IMR-90 (cell line): Measurements from ENCODE around the gene ZNF12. TPM values are rescaled to one million over a fixed set of nuclear protein-coding genes. Genes with fewer than 3 reads are reported as not detected.

ENCODE experiments used
- ATAC-seq: fragments of 200-7000 bp; cut with Tn5 transposase; 2 replicates; pipeline ENCODE4 v1.9.1; 2020; ENCODE audit warnings: low read depth, mild to moderate bottlenecking, moderate library complexity
- BruUV-seq: library from RNA; stranded (reverse); fragments of 400-500 nt; replicated peaks from 2 replicates; lab custom pipeline; 2021; lab: Mats Ljungman, UMichigan
- CTCF ChIA-PET: fragments of 300-600 bp; formaldehyde crosslinking; extraction: SDS; loops from one replicate; lab custom pipeline; 2021; ENCODE audit warnings: antibody characterized with exemption; lab: Yijun Ruan, JAX
- POLR2A ChIA-PET: fragments of 300-600 bp; sonication (Branson Sonifier 250); formaldehyde crosslinking; loops from one replicate; lab custom pipeline; 2022; ENCODE audit warnings: antibody characterized with exemption; ENCODE audit not compliant: unreplicated experiment; lab: Charles Lee
- DNase-seq: peaks from one replicate; pipeline ENCODE4 v3.0.0; 2013
- H2AFZ ChIP-seq: replicated peaks from 2 replicates; pipeline ENCODE3; 2013; ENCODE audit warnings: low read length, mild to moderate bottlenecking; ENCODE audit not compliant: poor library complexity
- H2AK5ac ChIP-seq: 2 replicates; pipeline ENCODE4 v1.6.1; 2013; ENCODE audit warnings: low read depth, low read length, inconsistent platforms
- H2AK9ac ChIP-seq: replicated peaks from 2 replicates; pipeline ENCODE3; 2013; ENCODE audit warnings: mild to moderate bottlenecking, low read depth, low read length, moderate library complexity; ENCODE audit not compliant: poor library complexity
- H2BK120ac ChIP-seq: 2 replicates; pipeline ENCODE4 v1.6.1; 2013; ENCODE audit warnings: low read depth, low read length, inconsistent platforms
- H2BK15ac ChIP-seq: 3 replicates; pipeline ENCODE4 v1.6.1; 2013; ENCODE audit warnings: low read depth, low read length, inconsistent platforms
- H2BK20ac ChIP-seq: 2 replicates; pipeline ENCODE4 v1.6.1; 2013; ENCODE audit warnings: low read depth, mild to moderate bottlenecking, inconsistent platforms, low read length, moderate library complexity
- H2BK5ac ChIP-seq: 2 replicates; pipeline ENCODE4 v1.6.1; 2013; ENCODE audit warnings: mild to moderate bottlenecking, low read depth, low read length, inconsistent platforms; ENCODE audit not compliant: poor library complexity, severe bottlenecking
- H3K14ac ChIP-seq: replicated peaks from 2 replicates; pipeline ENCODE4 v1.6.1; 2013; ENCODE audit warnings: low read depth, low read length, inconsistent platforms
- H3K18ac ChIP-seq: 2 replicates; pipeline ENCODE4 v1.6.1; 2013; ENCODE audit warnings: low read depth, low read length, control low read depth
- H3K23ac ChIP-seq: 2 replicates; pipeline ENCODE4 v1.6.1; 2013; ENCODE audit warnings: low read depth, low read length, inconsistent platforms
- H3K27ac ChIP-seq: 2 replicates; pipeline ENCODE4 v1.5.1; 2013; ENCODE audit warnings: mild to moderate bottlenecking, control low read depth, low read length; ENCODE audit not compliant: insufficient read depth
- H3K27me3 ChIP-seq: 2 replicates; pipeline ENCODE4 v1.6.1; 2013; ENCODE audit warnings: low read length; ENCODE audit not compliant: control insufficient read depth, insufficient read depth
- H3K36me3 ChIP-seq: 2 replicates; pipeline ENCODE4 v1.6.1; 2013; ENCODE audit warnings: low read length, mixed read lengths; ENCODE audit not compliant: control insufficient read depth, insufficient read depth
- H3K4ac ChIP-seq: 2 replicates; pipeline ENCODE4 v1.6.1; 2013; ENCODE audit warnings: low read depth, low read length, inconsistent platforms
- H3K4me1 ChIP-seq: 2 replicates; pipeline ENCODE4 v1.6.1; 2013; ENCODE audit warnings: low read length, mixed read lengths; ENCODE audit not compliant: control insufficient read depth, insufficient read depth
- H3K4me2 ChIP-seq: 2 replicates; pipeline ENCODE4 v1.6.1; 2013; ENCODE audit warnings: low read depth, mild to moderate bottlenecking, control low read depth, low read length, moderate library complexity
- H3K4me3 ChIP-seq: 2 replicates; pipeline ENCODE4 v1.5.1; 2013; ENCODE audit warnings: low read depth, mild to moderate bottlenecking, control low read depth, low read length, moderate library complexity; ENCODE audit not compliant: insufficient read depth
- H3K56ac ChIP-seq: 2 replicates; pipeline ENCODE4 v1.6.1; 2013; ENCODE audit warnings: low read length, inconsistent platforms; ENCODE audit not compliant: insufficient read depth; ENCODE audit errors: extremely low read depth
- H3K79me1 ChIP-seq, 2 experiments: 2 replicates each; pipeline ENCODE4 v1.6.1; 2013; ENCODE audit warnings: low read length in 2 of 2, inconsistent platforms in 1 of 2, low read depth in 1 of 2
- H3K9ac ChIP-seq: 2 replicates; pipeline ENCODE4 v1.6.1; 2013; ENCODE audit warnings: low read depth, low read length, control low read depth
- H3K9me1 ChIP-seq: 2 replicates; pipeline ENCODE4 v1.6.1; 2013; ENCODE audit warnings: low read length, inconsistent platforms; ENCODE audit not compliant: insufficient read depth
- H3K9me3 ChIP-seq: 2 replicates; pipeline ENCODE4 v1.6.1; 2013; ENCODE audit warnings: low read length; ENCODE audit not compliant: control insufficient read depth, insufficient read depth
- H4K20me1 ChIP-seq: 2 replicates; pipeline ENCODE4 v1.6.1; 2013; ENCODE audit warnings: low read length, inconsistent platforms; ENCODE audit not compliant: insufficient read depth
- H4K5ac ChIP-seq: 2 replicates; pipeline ENCODE4 v1.6.1; 2013; ENCODE audit warnings: mild to moderate bottlenecking, low read depth, low read length, control low read depth
- H4K8ac ChIP-seq, 2 experiments: 2 replicates each; pipeline ENCODE4 v1.6.1; 2013; ENCODE audit warnings: low read depth in 2 of 2, low read length in 2 of 2, control low read depth in 1 of 2, inconsistent platforms in 1 of 2
- H4K91ac ChIP-seq: 2 replicates; pipeline ENCODE4 v1.6.1; 2013; ENCODE audit warnings: low read depth, low read length, inconsistent platforms; ENCODE audit not compliant: insufficient read depth
- BHLHE40 ChIP-seq: fragments of 150-350 bp; IDR thresholded peaks from 2 replicates; pipeline ENCODE4 v1.6.1; 2016; ENCODE audit warnings: mild to moderate bottlenecking, low read depth, low read length
- CEBPB ChIP-seq: IDR thresholded peaks from 2 replicates; pipeline ENCODE4 v1.6.1; 2012; ENCODE audit warnings: low read depth, low read length, improper control_type of control experiment
- ELK1 ChIP-seq: fragments of 150-350 bp; IDR thresholded peaks from 2 replicates; pipeline ENCODE4 v1.6.1; 2016; ENCODE audit warnings: low read depth, mild to moderate bottlenecking, low read length, moderate library complexity, borderline replicate concordance
- FOS ChIP-seq: fragments of 150-350 bp; IDR thresholded peaks from 2 replicates; pipeline ENCODE4 v1.6.1; 2016; ENCODE audit warnings: low read depth, low read length
- MAFK ChIP-seq: IDR thresholded peaks from 2 replicates; pipeline ENCODE4 v1.6.1; 2012; ENCODE audit warnings: low read depth, low read length, improper control_type of control experiment
- MAZ ChIP-seq: IDR thresholded peaks from 2 replicates; pipeline ENCODE4 v1.6.1; 2012; ENCODE audit warnings: low read depth, mild to moderate bottlenecking, low read length, improper control_type of control experiment, moderate library complexity, borderline replicate concordance
- MXI1 ChIP-seq: IDR thresholded peaks from 2 replicates; pipeline ENCODE4 v1.6.1; 2012; ENCODE audit warnings: low read depth, mild to moderate bottlenecking, low read length, moderate library complexity, borderline replicate concordance
- NFE2L2 ChIP-seq: fragments of 150-350 bp; IDR thresholded peaks from 2 replicates; pipeline ENCODE4 v1.6.1; 2016; ENCODE audit warnings: low read depth, mild to moderate bottlenecking, low read length
- RAD21 ChIP-seq: IDR thresholded peaks from 2 replicates; pipeline ENCODE4 v1.6.1; 2012; ENCODE audit warnings: low read length, improper control_type of control experiment
- RFX5 ChIP-seq: IDR thresholded peaks from 2 replicates; pipeline ENCODE4 v1.8.0; 2012; ENCODE audit warnings: low read depth, mild to moderate bottlenecking, low read length, moderate library complexity
- SMC3 ChIP-seq: fragments of 150-350 bp; IDR thresholded peaks from 2 replicates; pipeline ENCODE4 v1.6.1; 2016; ENCODE audit warnings: low read depth, mild to moderate bottlenecking, antibody characterized with exemption, low read length, moderate library complexity
- USF2 ChIP-seq: fragments of 150-350 bp; IDR thresholded peaks from 2 replicates; pipeline ENCODE4 v1.6.1; 2017; ENCODE audit warnings: mild to moderate bottlenecking, antibody characterized with exemption, low read length, low read depth
- WGBS, 2 experiments: methylation state at CpG; one replicate each; pipeline versions ENCODE4 v1.1.5 to v1.1.7; 2013; ENCODE audit warnings: missing lambda C conversion rate in 2 of 2; ENCODE audit not compliant: insufficient read length in 1 of 2; ENCODE audit errors: extremely low coverage in 2 of 2; 5-methylcytosine and 5-hydroxymethylcytosine counted together
- dilution Hi-C: fragments of 300-500 bp; cut with HindIII; formaldehyde crosslinking; loops from one replicate; pipeline ENCODE4 v1.14.3; 2018; ENCODE audit warnings: low sequenced_read_pairs; ENCODE audit not compliant: unreplicated experiment
- in situ Hi-C: fragments of 300-500 bp; cut with MboI; formaldehyde crosslinking; loops from 3 replicates; pipeline ENCODE4 v1.14.3; 2019; ENCODE audit warnings: low sequenced_read_pairs, inconsistent platforms, mixed read lengths
- intact Hi-C: fragments of 100-400 bp; cut with micrococcal nuclease; formaldehyde crosslinking; loops from 2 replicates; pipeline ENCODE4 v1.10.0; 2022
- polyA plus RNA-seq, 3 experiments: library from polyadenylated mRNA; depleted of rRNA; stranded (reverse); fragments of >200 nt; gene quantifications; 2 replicates each; pipeline ENCODE4 v1.2.3, GENCODE V29; 2012; ENCODE audit warnings: low replicate concordance in 1 of 3
- total RNA-seq: library from RNA; depleted of rRNA; stranded (reverse); fragments of >200 nt; gene quantifications from 2 replicates; pipeline ENCODE4 v1.2.3, GENCODE V29; 2012

ZNF12 gene
- total and polyA plus RNA-seq, 2 of the 4 experiments (the other 2 are of a cell fraction): 8.2 to 20.8 TPM

DNA sequence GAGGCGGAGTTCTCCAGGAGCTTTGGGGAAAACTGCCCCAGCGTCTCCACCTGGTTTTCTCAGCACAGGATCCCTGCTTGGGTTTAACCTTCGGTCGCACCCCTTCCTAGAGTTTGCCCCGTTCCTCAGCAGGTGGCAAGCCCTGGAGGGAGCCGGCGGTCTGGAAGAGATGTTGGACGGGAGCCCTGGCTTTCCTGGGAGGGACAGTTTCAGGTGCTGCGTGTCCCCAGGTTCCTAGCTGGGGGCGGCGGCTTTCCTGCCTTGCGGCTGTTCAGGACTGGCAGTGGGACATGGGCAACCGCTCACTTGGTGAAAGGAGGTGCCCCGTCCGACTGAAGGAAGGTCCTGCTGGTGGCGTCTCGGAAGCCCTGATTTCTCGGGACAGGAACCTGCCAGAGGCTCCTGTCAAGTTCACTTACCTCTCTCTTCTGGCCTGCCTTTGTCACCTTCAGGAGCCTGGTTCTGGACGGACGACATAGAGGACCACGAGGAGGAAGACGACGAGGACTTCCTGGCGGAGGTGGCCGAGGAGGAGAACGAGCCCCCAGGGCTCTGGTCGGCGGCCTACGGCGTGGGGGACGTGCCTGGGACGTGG lies 54.8 kb downstream of the ZNF12 start:
- Histone ChIP-seq H4K91ac (no peak overlapping the region), H3K9ac (no peak overlapping the region), H2BK5ac (no peak overlapping the region), H4K5ac (no peak overlapping the region), H2BK15ac (no peak overlapping the region), H2BK20ac (no peak overlapping the region), H3K4me2 (no peak overlapping the region), H3K27me3 (no peaks in the 10 kb centered on the region), H3K4me3 (no peak overlapping the region), H3K18ac (no peak overlapping the region), H2AK5ac (no peak overlapping the region), H3K14ac (no peak overlapping the region), H3K36me3 (peaks cover 86% of the 10 kb centered on the region), H3K27ac (no peak overlapping the region), H3K79me1 (peaks cover 0 to 17% of the 10 kb centered on the region in 2 experiments; a peak in 1 of 4 replicates), H2BK120ac (no peak overlapping the region), H3K4me1 (no peaks in the 10 kb centered on the region), H3K9me3 (peaks cover 40% of the 10 kb centered on the region), H2AFZ (no peak overlapping the region), H3K23ac (no peak overlapping the region), H3K4ac (no peak overlapping the region), H4K20me1 (peaks cover 4% of the 10 kb centered on the region; the same call in 1 of the 2 replicates), H4K8ac (no peak overlapping the region), H3K9me1 (no peaks in the 10 kb centered on the region), H3K56ac (no peak overlapping the region), H2AK9ac (no peak overlapping the region)
- intact Hi-C loops: no loop called here
- DNase-seq: no peak
- no TSS peak for BruUV-seq
- WGBS, 2 experiments: 99% methylated on average over 19 of the region's 32 CpGs; no CpG with 5 or more reads in 1 of the 2 experiments
- TF ChIP-seq MXI1: no peak
- no peak for TF ChIP-seq SMC3
- TF ChIP-seq RAD21: no peak
- no peak for TF ChIP-seq BHLHE40
- no peak for TF ChIP-seq MAZ
- no peak for TF ChIP-seq MAFK
- no peak for TF ChIP-seq CEBPB
- no peak for TF ChIP-seq RFX5
- no peak for TF ChIP-seq USF2
- TF ChIP-seq ELK1: no peak
- TF ChIP-seq FOS: no peak
- no peak for TF ChIP-seq NFE2L2
- ATAC-seq: no peak
- dilution Hi-C loops: no loop called here
- in situ Hi-C loops: no loop called here
- ChIA-PET POLR2A (no interaction called here), CTCF (no interaction called here)
